ENCODE results near the gene ELL. TPM values are rescaled to one million over a fixed set of nuclear protein-coding genes. Genes with fewer than 3 reads are reported as not detected.

ELL gene
- total RNA-seq, 1 experiment from 2014 or later: 14.6 TPM

GRCh38 chr19:18428787-18429674 is 92.8 kb downstream of the ELL start:
- ChIA-PET CTCF (no interaction called here), POLR2A (ENCODE audit: unreplicated experiment) (no interaction called here)
- no peaks in the 10 kb centered on the region for H3K9me3 ChIP-seq (ENCODE audit: insufficient read depth, low read depth)
- no peaks in the 10 kb centered on the region for H3K36me3 ChIP-seq (ENCODE audit: low read depth)
- TF ChIP-seq CTCF (conservative IDR thresholded peaks at IDR 0.05) (no peak), EZH2 (IDR thresholded peaks at IDR 0.05; ENCODE audit: low read depth) (no peak)
- no peak overlapping the region for H3K27ac ChIP-seq
- H3K9me2 ChIP-seq (ENCODE audit: insufficient read depth): no peaks in the 10 kb centered on the region
- H3K4me3 ChIP-seq: no peak overlapping the region
- H3F3A ChIP-seq (ENCODE audit: insufficient read depth, low read depth): peaks cover 8% of the 10 kb centered on the region; the same call in 1 of the 2 replicates
- no peak for DNase-seq
- BruUV-seq (replicated peaks): no TSS peak
- H3K4me1 ChIP-seq (replicated peaks; ENCODE audit: insufficient read depth): no peaks in the 10 kb centered on the region
- no peak overlapping the region for H3K4me2 ChIP-seq
- H3K79me2 ChIP-seq (ENCODE audit: low read depth): 0 out of 2 replicates have a peak, but pooled peaks cover 2% of the 10 kb centered on the region
- H3K27me3 ChIP-seq (ENCODE audit: insufficient read depth, low read depth): no peaks in the 10 kb centered on the region
- intact Hi-C loops (cut with micrococcal nuclease; ENCODE audit: unreplicated experiment): no loop called here
- peaks cover 24% of the 10 kb centered on the region; the same call in 1 of the 2 replicates for H4K20me1 ChIP-seq (ENCODE audit: insufficient read depth)
- no peak overlapping the region for H2AFZ ChIP-seq

DNA sequence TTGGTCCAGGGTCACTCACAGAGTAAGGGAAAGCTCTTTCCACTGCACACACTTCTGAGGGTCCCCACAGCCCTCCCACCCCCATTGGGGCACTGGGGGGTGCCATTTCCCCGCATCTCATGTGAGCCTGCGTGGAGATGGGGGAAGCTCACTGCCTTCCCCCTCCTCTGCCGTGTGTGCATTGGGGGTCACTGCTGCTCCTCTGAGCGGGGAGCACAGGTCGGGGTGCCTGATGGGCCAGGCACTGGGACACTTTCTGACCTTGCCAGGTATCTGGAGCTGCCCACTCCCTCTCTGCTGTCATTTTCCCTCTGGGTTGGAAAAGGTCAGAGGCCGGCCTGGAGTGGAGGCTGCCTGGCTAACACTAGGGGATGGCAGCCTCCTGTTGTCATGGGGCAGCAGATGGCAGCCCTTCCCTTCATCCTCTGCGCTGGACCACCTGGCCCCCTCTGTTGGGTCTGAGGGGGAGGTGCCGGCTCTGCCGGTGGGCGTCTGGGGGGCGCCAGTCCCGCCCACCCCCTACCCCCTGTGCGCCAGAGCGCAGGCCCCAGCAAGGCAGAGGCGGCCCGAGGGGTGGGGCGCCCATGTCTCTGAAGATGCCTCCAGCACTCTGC is 93.6 kb downstream of the ELL start:
- no peaks in the 10 kb centered on the region for H3K36me3 ChIP-seq (ENCODE audit: low read depth)
- peaks cover 8% of the 10 kb centered on the region; the same call in 1 of the 2 replicates for H3F3A ChIP-seq (ENCODE audit: insufficient read depth, low read depth)
- H3K9me3 ChIP-seq (ENCODE audit: insufficient read depth, low read depth): no peaks in the 10 kb centered on the region
- H3K27me3 ChIP-seq (ENCODE audit: insufficient read depth, low read depth): no peaks in the 10 kb centered on the region
- peaks cover 31% of the 10 kb centered on the region for H4K20me1 ChIP-seq (ENCODE audit: insufficient read depth)
- no peaks in the 10 kb centered on the region for H3K4me1 ChIP-seq (replicated peaks; ENCODE audit: insufficient read depth)
- no peak overlapping the region for H2AFZ ChIP-seq
- peaks cover 10% of the 10 kb centered on the region; the same call in 1 of the 2 replicates for H3K79me2 ChIP-seq (ENCODE audit: low read depth)
- BruUV-seq (replicated peaks): no TSS peak
- intact Hi-C loops (cut with micrococcal nuclease; ENCODE audit: unreplicated experiment): no loop called here
- H3K9me2 ChIP-seq (ENCODE audit: insufficient read depth): no peaks in the 10 kb centered on the region
- no peak overlapping the region for H3K4me3 ChIP-seq
- TF ChIP-seq CTCF (conservative IDR thresholded peaks at IDR 0.05) (no peak), EZH2 (IDR thresholded peaks at IDR 0.05; ENCODE audit: low read depth) (no peak)
- ChIA-PET CTCF (no interaction called here), POLR2A (ENCODE audit: unreplicated experiment) (no interaction called here)
- no peak overlapping the region for H3K4me2 ChIP-seq
- H3K27ac ChIP-seq: no peak overlapping the region
- no peak for DNase-seq

- H2AFZ ChIP-seq: no peak overlapping the region
- no peaks in the 10 kb centered on the region for H3K9me2 ChIP-seq (ENCODE audit: insufficient read depth)
- H4K20me1 ChIP-seq (ENCODE audit: insufficient read depth): peaks cover 35% of the 10 kb centered on the region
- POLR2A ChIA-PET (ENCODE audit: unreplicated experiment): no interaction called here
- H3K9me3 ChIP-seq (ENCODE audit: insufficient read depth, low read depth): no peaks in the 10 kb centered on the region
- H3K27ac ChIP-seq: no peak overlapping the region
- no peak overlapping the region for H3K4me2 ChIP-seq
- DNase-seq: no peak
- BruUV-seq (replicated peaks): no TSS peak
- H3F3A ChIP-seq (ENCODE audit: insufficient read depth, low read depth): peaks cover 8% of the 10 kb centered on the region; the same call in 1 of the 2 replicates
- H3K4me3 ChIP-seq: no peak overlapping the region
- H3K27me3 ChIP-seq (ENCODE audit: insufficient read depth, low read depth): no peaks in the 10 kb centered on the region
- CTCF ChIA-PET: no interaction called here
- peaks cover 13% of the 10 kb centered on the region; the same call in 1 of the 2 replicates for H3K79me2 ChIP-seq (ENCODE audit: low read depth)
- TF ChIP-seq EZH2 (IDR thresholded peaks at IDR 0.05; ENCODE audit: low read depth) (no peak), CTCF (conservative IDR thresholded peaks at IDR 0.05) (no peak)
- intact Hi-C loops (cut with micrococcal nuclease; ENCODE audit: unreplicated experiment): no loop called here
- H3K4me1 ChIP-seq (replicated peaks; ENCODE audit: insufficient read depth): no peaks in the 10 kb centered on the region
- H3K36me3 ChIP-seq (ENCODE audit: low read depth): no peaks in the 10 kb centered on the region
Measured at GRCh38 chr19:18427743-18428113, 94.1 kb downstream of the ELL start.
